NCI-H1092 (cell line): ENCODE data around the gene ANKMY1.

Source experiments
- DNase-seq: peaks from one replicate; lab custom pipeline; 2025; lab: John Stamatoyannopoulos, UW

Gene ANKMY1

GRCh38 chr2:240473211-240473610 is 84.6 kb downstream of the ANKMY1 start:
- DNase-seq, result no peak

- DNase-seq, result no peak
Observed at GRCh38 chr2:240472078-240472790, 85.6 kb downstream of the ANKMY1 start.

- no peak for DNase-seq
Observed at GRCh38 chr2:240469740-240470139, 88.0 kb downstream of the ANKMY1 start.

GRCh38 chr2:240469239-240469636 is 88.5 kb downstream of the ANKMY1 start:
- DNase-seq, result no peak

GRCh38 chr2:240468303-240469238 is 89.2 kb downstream of the ANKMY1 start:
- no peak for DNase-seq

GRCh38 chr2:240467659-240468302 is 90.0 kb downstream of the ANKMY1 start:
- DNase-seq, result no peak

- DNase-seq, result no peak
Observed at GRCh38 chr2:240467149-240467642, 90.6 kb downstream of the ANKMY1 start.

GRCh38 chr2:240466579-240467148 is 91.1 kb downstream of the ANKMY1 start:
- no peak for DNase-seq

- no peak for DNase-seq
Observed at GRCh38 chr2:240465765-240466578, 91.8 kb downstream of the ANKMY1 start.

GRCh38 chr2:240465268-240465764 is 92.5 kb downstream of the ANKMY1 start:
- no peak for DNase-seq

GRCh38 chr2:240464514-240465241 is 93.1 kb downstream of the ANKMY1 start:
- DNase-seq, result no peak

GRCh38 chr2:240463866-240464481 is 93.8 kb downstream of the ANKMY1 start:
- DNase-seq, result no peak

GRCh38 chr2:240463274-240463865 is 94.4 kb downstream of the ANKMY1 start:
- DNase-seq, result no peak

GRCh38 chr2:240462707-240463273 is 95.0 kb downstream of the ANKMY1 start:
- DNase-seq, result no peak

GRCh38 chr2:240462073-240462706 is 95.6 kb downstream of the ANKMY1 start:
- DNase-seq, result no peak

- DNase-seq, result no peak
Observed at GRCh38 chr2:240461471-240462072, 96.2 kb downstream of the ANKMY1 start.

GRCh38 chr2:240460781-240461431 is 96.9 kb downstream of the ANKMY1 start:
- DNase-seq, result no peak

- no peak for DNase-seq
Observed at GRCh38 chr2:240460253-240460711, 97.5 kb downstream of the ANKMY1 start.
